ENCODE results near the gene MKI67. TPM values are rescaled to one million over a fixed set of nuclear protein-coding genes. Genes with fewer than 3 reads are reported as not detected.
A peak's percentile ranks its signal among the peaks of the same experiment; 100 is the strongest.

MKI67 gene
- total RNA-seq, 5 donors from 2014 or later (not counting 1 experiment from before 2014, with no cell fraction given), result 0.70 to 8.6 (median 1.8) TPM

GRCh38 chr10:128099901-128100300 lies 26.3 kb downstream of the MKI67 start:
- CTCF ChIA-PET, result no interaction called here
- H3K36me3 Mint-ChIP-seq, result no peaks in the 10 kb centered on the region
- WGBS (ENCODE audit: insufficient coverage), result 93% methylated on average over 9 of the region's 10 CpGs
- peaks cover 20 to 57% of the 10 kb centered on the region in 2 experiments for H3K4me1 ChIP-seq (ENCODE audit: control insufficient read depth in 1 of 2, extremely low read depth in 1 of 2, insufficient read depth in 2 of 2, low read length in 2 of 2)
- ATAC-seq (replicated peaks in 1 of 4), result no peak
- H3K27me3 Mint-ChIP-seq, result no peaks in the 10 kb centered on the region
- DNase-seq, result no peak
- POLR2A ChIA-PET, result interaction anchor here in 1 of 2 donors (0.6 kb wide), 1 partner anchor 31 kb away, joined by 3 read pairs; no protein-coding TSS in a partner anchor
- no peak overlapping the region for H3K4me3 ChIP-seq (ENCODE audit: control insufficient read depth in 1 of 2, extremely low read depth in 1 of 2, low read length in 1 of 2)
- peaks cover 0 to 3% of the 10 kb centered on the region in 2 donors for H3K36me3 ChIP-seq (ENCODE audit: control insufficient read depth in 2 of 2, extremely low read depth in 1 of 2, insufficient read depth in 1 of 2, low read length in 1 of 2)
- no peaks in the 10 kb centered on the region for H3K27me3 ChIP-seq (replicated peaks in 1 of 2; ENCODE audit: control insufficient read depth in 2 of 2, extremely low read depth in 1 of 2, insufficient read depth in 2 of 2, low read length in 1 of 2)
- H3K9me3 Mint-ChIP-seq, result no peaks in the 10 kb centered on the region
- peaks cover 39 to 68% (median 57%) of the 10 kb centered on the region in 3 donors for H3K4me1 Mint-ChIP-seq
- no peak overlapping the region for H3K27ac ChIP-seq (ENCODE audit: low read length)
- peak overlapping the region in 1 of 3 donors; percentile 24 for H3K4me3 Mint-ChIP-seq
- no peaks in the 10 kb centered on the region for H3K9me3 ChIP-seq
- H3K27ac Mint-ChIP-seq, result no peak overlapping the region

DNA sequence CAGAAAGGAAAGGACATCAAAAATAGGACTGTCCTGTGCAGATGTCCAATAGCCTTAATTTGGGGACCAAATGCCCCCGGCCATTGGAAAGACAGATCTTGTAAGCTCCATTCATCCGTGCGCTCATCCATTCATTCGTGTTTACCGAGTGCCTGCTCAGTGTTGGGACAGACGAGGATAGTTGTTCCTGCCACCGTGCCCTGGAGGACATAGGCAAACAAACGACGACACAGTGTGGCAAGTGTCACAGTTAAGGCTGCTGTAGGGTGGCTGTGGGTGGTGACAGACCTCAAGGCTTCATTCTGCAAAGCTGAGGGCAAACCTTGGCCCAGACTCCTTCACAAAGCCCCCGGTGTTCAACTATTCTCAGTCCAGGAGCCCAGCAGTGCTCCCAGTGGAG lies 27.6 kb downstream of the MKI67 start:
- Histone ChIP-seq H3K27ac (ENCODE audit: low read length) (no peak overlapping the region), H3K9me3 (no peaks in the 10 kb centered on the region), H3K27me3 (replicated peaks in 1 of 2; ENCODE audit: control insufficient read depth in 2 of 2, extremely low read depth in 1 of 2, insufficient read depth in 2 of 2, low read length in 1 of 2) (no peaks in the 10 kb centered on the region), H3K4me3 (ENCODE audit: control insufficient read depth in 1 of 2, extremely low read depth in 1 of 2, low read length in 1 of 2) (no peak overlapping the region), H3K36me3 (ENCODE audit: control insufficient read depth in 2 of 2, extremely low read depth in 1 of 2, insufficient read depth in 1 of 2, low read length in 1 of 2) (peaks cover 0 to 3% of the 10 kb centered on the region in 2 donors), H3K4me1 (ENCODE audit: control insufficient read depth in 1 of 2, extremely low read depth in 1 of 2, insufficient read depth in 2 of 2, low read length in 2 of 2) (peaks cover 14 to 45% of the 10 kb centered on the region in 2 experiments)
- H3K36me3 Mint-ChIP-seq, result no peaks in the 10 kb centered on the region
- H3K4me1 Mint-ChIP-seq, result peaks cover 40 to 56% (median 46%) of the 10 kb centered on the region in 3 donors
- peak overlapping the region in 1 of 3 donors; percentile 7 for H3K4me3 Mint-ChIP-seq
- WGBS (ENCODE audit: insufficient coverage), result 93% methylated on average over 10 of the region's 10 CpGs
- H3K27ac Mint-ChIP-seq, result no peak overlapping the region
- ChIA-PET CTCF (no interaction called here), POLR2A (interaction anchor here in 1 of 2 donors (0.6 to 0.7 kb wide), 2 partner anchors 25 to 72 kb away, joined by 4 to 5 read pairs; no protein-coding TSS in a partner anchor)
- H3K9me3 Mint-ChIP-seq, result no peaks in the 10 kb centered on the region
- DNase-seq (no peak), ATAC-seq (replicated peaks in 1 of 4) (no peak)
- no peaks in the 10 kb centered on the region for H3K27me3 Mint-ChIP-seq

GRCh38 chr10:128097783-128098182 lies 28.4 kb downstream of the MKI67 start:
- POLR2A ChIA-PET, result no interaction called here
- ATAC-seq (replicated peaks in 1 of 4) (no peak), DNase-seq (no peak)
- H3K4me1 ChIP-seq (ENCODE audit: control insufficient read depth in 1 of 2, extremely low read depth in 1 of 2, insufficient read depth in 2 of 2, low read length in 2 of 2), result peaks cover 11 to 36% of the 10 kb centered on the region in 2 experiments
- CTCF ChIA-PET, result no interaction called here
- 92% methylated on average over 5 of the region's 8 CpGs for WGBS (ENCODE audit: insufficient coverage)
- Mint-ChIP-seq H3K36me3 (no peaks in the 10 kb centered on the region), H3K27me3 (no peaks in the 10 kb centered on the region), H3K9me3 (no peaks in the 10 kb centered on the region), H3K4me1 (peaks cover 38 to 48% (median 40%) of the 10 kb centered on the region in 3 donors), H3K27ac (no peak overlapping the region), H3K4me3 (peak overlapping the region in 1 of 3 donors; percentile 7)
- no peaks in the 10 kb centered on the region for H3K9me3 ChIP-seq
- H3K36me3 ChIP-seq (ENCODE audit: control insufficient read depth in 2 of 2, extremely low read depth in 1 of 2, insufficient read depth in 1 of 2, low read length in 1 of 2), result peaks cover 0 to 3% of the 10 kb centered on the region in 2 donors
- H3K27ac ChIP-seq (ENCODE audit: low read length), result no peak overlapping the region
- H3K4me3 ChIP-seq (ENCODE audit: control insufficient read depth in 1 of 2, extremely low read depth in 1 of 2, low read length in 1 of 2), result no peak overlapping the region
- no peaks in the 10 kb centered on the region for H3K27me3 ChIP-seq (replicated peaks in 1 of 2; ENCODE audit: control insufficient read depth in 2 of 2, extremely low read depth in 1 of 2, insufficient read depth in 2 of 2, low read length in 1 of 2)

DNA sequence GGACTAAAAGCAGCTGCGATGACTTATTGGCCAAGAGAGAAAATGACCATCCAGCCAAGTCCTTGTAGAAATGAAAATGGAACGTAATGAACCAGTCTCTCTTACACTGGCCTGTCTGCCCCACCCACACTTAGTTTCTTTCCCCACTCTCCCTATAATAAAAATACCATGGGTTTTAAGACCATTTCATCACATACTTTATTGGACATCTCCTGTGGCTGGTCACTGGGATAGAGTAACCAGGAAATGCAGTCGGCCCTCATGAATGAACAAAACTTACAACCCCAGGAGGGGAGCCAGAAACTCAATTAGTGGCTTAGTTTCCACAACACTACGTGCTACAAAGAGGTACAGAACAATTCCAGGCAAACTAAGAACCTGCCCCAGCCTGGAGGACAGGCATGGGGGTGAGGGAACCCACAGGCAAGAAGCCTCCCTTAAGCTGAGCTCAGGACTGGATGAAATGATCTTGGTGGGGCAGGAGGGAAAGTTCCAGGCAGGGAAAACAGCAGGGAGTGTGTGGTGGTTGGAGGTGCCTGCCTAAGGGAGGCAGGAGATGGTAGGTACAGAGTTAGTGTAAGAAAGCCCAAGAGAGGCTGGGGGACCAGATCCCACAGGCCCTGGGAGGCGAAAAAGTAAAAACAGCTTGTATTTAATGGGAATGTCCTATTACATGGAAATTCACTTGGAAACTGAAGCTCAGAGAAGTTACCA lies 29.6 kb downstream of the MKI67 start:
- WGBS (ENCODE audit: insufficient coverage), result 100% methylated on average over 2 of the region's 5 CpGs
- Histone ChIP-seq H3K27me3 (replicated peaks in 1 of 2; ENCODE audit: control insufficient read depth in 2 of 2, extremely low read depth in 1 of 2, insufficient read depth in 2 of 2, low read length in 1 of 2) (peaks cover 0 to 3% of the 10 kb centered on the region in 2 experiments), H3K4me3 (ENCODE audit: control insufficient read depth in 1 of 2, extremely low read depth in 1 of 2, low read length in 1 of 2) (no peak overlapping the region), H3K9me3 (no peaks in the 10 kb centered on the region), H3K27ac (ENCODE audit: low read length) (no peak overlapping the region), H3K36me3 (ENCODE audit: control insufficient read depth in 2 of 2, extremely low read depth in 1 of 2, insufficient read depth in 1 of 2, low read length in 1 of 2) (peaks cover 0 to 3% of the 10 kb centered on the region in 2 donors), H3K4me1 (ENCODE audit: control insufficient read depth in 1 of 2, extremely low read depth in 1 of 2, insufficient read depth in 2 of 2, low read length in 2 of 2) (peaks cover 6 to 32% of the 10 kb centered on the region in 2 experiments)
- peak overlapping the region in 1 of 2 donors; percentile 50 for H3K27ac Mint-ChIP-seq
- DNase-seq (no peak), ATAC-seq (replicated peaks in 1 of 4) (no peak)
- H3K27me3 Mint-ChIP-seq, result no peaks in the 10 kb centered on the region
- CTCF ChIA-PET, result interaction anchor here in 1 of 2 donors (1.0 kb wide), 1 partner anchor 27 kb away, joined by 3 read pairs; no protein-coding TSS in a partner anchor
- POLR2A ChIA-PET, result no interaction called here
- H3K36me3 Mint-ChIP-seq, result no peaks in the 10 kb centered on the region
- no peaks in the 10 kb centered on the region for H3K9me3 Mint-ChIP-seq
- peaks cover 29 to 40% (median 38%) of the 10 kb centered on the region in 3 donors for H3K4me1 Mint-ChIP-seq
- H3K4me3 Mint-ChIP-seq, result peak overlapping the region in 2 of 3 donors; percentile 17 to 76

DNA sequence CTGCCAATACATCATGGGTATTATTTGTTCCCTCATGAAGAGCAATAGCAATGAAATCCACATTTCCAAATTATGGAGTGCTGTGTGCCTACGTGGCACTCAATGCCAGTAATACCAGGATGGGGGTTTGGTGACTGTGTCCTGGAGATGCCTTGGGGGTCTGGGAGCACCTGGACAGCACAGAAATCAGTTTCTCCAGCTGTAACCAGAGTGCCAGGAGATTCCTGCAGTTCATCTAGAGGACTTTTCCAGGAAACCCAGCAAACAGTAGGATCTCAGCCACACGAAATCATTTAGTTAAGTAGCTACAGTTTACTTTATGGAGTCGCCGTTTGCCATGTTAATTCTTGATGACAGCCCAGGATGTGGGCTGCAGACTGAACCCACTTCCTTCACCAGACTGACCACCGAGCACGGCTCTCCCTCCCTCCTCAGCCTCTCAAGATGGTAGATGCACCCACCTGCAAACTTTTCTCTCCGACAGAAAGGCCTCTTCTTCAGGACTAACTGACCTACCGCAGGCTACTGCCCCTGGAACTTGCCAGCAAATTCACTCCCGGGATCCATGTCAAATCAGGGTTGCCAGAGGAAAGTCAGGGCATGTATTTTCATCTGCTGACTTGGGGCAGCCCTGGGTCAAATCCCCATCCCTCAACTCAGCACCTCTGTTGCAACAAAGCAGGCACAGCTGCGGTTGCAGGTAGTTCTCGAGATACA lies 30.3 kb downstream of the MKI67 start:
- Mint-ChIP-seq H3K27me3 (no peaks in the 10 kb centered on the region), H3K4me3 (peak overlapping the region; percentile 17 to 76 (median 31)), H3K27ac (peak overlapping the region; percentile 50 to 68), H3K36me3 (no peaks in the 10 kb centered on the region), H3K4me1 (peaks cover 24 to 34% (median 33%) of the 10 kb centered on the region in 3 donors), H3K9me3 (no peaks in the 10 kb centered on the region)
- ChIA-PET CTCF (interaction anchor here in 1 of 2 donors (0.7 to 1.0 kb wide), 4 partner anchors 14 to 84 kb away, joined by 3 to 6 read pairs (median 3); no protein-coding TSS in a partner anchor), POLR2A (interaction anchor here in 1 of 2 donors (1.1 kb wide), 1 partner anchor 48 kb away, joined by 3 read pairs; no protein-coding TSS in a partner anchor)
- peak in 3 of 35 experiments; percentile 17 to 28 (median 24) for DNase-seq
- Histone ChIP-seq H3K4me1 (ENCODE audit: control insufficient read depth in 1 of 2, extremely low read depth in 1 of 2, insufficient read depth in 2 of 2, low read length in 2 of 2) (peaks cover 6 to 32% of the 10 kb centered on the region in 2 experiments), H3K27ac (ENCODE audit: low read length) (no peak overlapping the region), H3K4me3 (ENCODE audit: control insufficient read depth in 1 of 2, extremely low read depth in 1 of 2, low read length in 1 of 2) (no peak overlapping the region), H3K9me3 (no peaks in the 10 kb centered on the region), H3K36me3 (ENCODE audit: control insufficient read depth in 2 of 2, extremely low read depth in 1 of 2, insufficient read depth in 1 of 2, low read length in 1 of 2) (peaks cover 0 to 3% of the 10 kb centered on the region in 2 donors), H3K27me3 (replicated peaks in 1 of 2; ENCODE audit: control insufficient read depth in 2 of 2, extremely low read depth in 1 of 2, insufficient read depth in 2 of 2, low read length in 1 of 2) (peaks cover 0 to 3% of the 10 kb centered on the region in 2 experiments)
- ATAC-seq (replicated peaks in 1 of 4), result peak in 2 of 4 experiments; percentile 52 to 53
- WGBS (ENCODE audit: insufficient coverage), result 57% methylated on average over 10 of the region's 11 CpGs

Measured in T-cell (primary cell).